ENCODE results near the gene PDGFD. TPM values are rescaled to one million over a fixed set of nuclear protein-coding genes. Genes with fewer than 3 reads are reported as not detected.

Gene PDGFD
- total RNA-seq, 1 donor = 8.3 TPM

GRCh38 chr11:103928040-103928801 is 235.7 kb downstream of the PDGFD start:
- no peak for DNase-seq (ENCODE audit: low read depth in 2 of 3, low spot score in 2 of 3)

- DNase-seq (ENCODE audit: low read depth in 2 of 3, low spot score in 2 of 3) = peak in 1 of 3 donors; percentile 38
Observed at GRCh38 chr11:103927535-103927934, 236.4 kb downstream of the PDGFD start.

DNA sequence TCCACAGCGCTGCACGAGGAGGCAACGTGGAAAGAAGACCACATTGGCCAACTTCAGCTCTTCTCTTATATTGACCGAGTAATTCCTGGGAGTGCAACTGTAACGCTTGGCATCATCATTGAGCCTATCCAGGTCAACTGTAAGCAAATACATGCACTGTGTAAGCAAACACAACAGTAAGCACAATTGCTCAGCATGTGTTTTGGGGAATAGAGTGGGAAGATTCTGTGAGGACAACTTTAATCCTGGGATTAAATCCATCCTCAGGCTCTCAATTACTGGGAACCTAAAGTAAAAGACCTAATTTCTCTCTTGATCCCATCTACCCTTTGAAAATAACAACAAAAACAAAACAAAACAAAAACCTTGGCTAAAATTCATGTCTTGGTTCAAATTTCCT is 237.0 kb downstream of the PDGFD start:
- DNase-seq (ENCODE audit: low read depth in 2 of 3, low spot score in 2 of 3) = no peak

- no peak for DNase-seq (ENCODE audit: low read depth in 2 of 3, low spot score in 2 of 3)
Observed at GRCh38 chr11:103924166-103925013, 239.6 kb downstream of the PDGFD start.

DNA sequence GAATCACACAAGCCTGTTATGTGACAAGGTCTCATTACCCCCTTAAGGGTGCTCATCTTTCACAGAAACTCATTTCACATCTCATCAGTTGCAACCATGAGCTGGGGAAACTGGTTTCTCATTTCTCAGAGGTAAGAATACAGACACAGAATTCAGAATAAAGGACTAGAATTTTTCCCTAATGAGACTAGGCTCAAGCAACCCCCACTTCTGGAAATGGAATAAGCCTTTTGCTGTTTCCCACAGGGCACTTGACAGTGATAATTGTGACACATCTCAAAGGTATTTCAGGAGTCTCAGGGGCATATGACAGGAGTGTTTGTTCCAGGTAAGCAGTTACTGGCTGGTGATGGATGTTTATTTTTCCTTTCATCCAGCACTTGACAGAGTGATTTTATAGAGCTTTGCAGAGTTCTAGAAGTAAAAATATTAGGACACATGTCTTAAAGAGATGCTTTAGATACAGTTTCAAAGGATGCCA is 240.5 kb downstream of the PDGFD start:
- no peak for DNase-seq (ENCODE audit: low read depth in 2 of 3, low spot score in 2 of 3)

- no peak for DNase-seq (ENCODE audit: low read depth in 2 of 3, low spot score in 2 of 3)
Observed at GRCh38 chr11:103920933-103921332, 243.0 kb downstream of the PDGFD start.

DNA sequence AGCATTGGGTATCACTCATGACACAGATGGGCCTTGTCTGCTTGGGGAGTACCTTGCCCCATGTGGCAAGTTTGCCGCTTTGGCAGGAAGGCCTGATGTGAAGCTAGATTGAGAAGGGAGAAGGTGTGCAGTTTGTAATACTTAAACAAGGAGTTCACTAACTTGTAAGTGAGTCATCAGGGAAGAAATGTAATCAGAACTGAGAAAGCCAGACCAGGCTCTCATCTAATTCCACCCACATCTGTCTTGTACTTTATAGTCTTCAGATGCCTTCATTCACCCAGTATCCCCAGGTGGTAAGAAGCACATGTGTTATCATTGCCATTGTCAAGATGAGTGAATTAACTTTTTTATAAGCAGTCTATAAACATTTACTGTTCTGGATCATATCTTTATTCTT is 243.5 kb downstream of the PDGFD start:
- no peak for DNase-seq (ENCODE audit: low read depth in 2 of 3, low spot score in 2 of 3)

DNA sequence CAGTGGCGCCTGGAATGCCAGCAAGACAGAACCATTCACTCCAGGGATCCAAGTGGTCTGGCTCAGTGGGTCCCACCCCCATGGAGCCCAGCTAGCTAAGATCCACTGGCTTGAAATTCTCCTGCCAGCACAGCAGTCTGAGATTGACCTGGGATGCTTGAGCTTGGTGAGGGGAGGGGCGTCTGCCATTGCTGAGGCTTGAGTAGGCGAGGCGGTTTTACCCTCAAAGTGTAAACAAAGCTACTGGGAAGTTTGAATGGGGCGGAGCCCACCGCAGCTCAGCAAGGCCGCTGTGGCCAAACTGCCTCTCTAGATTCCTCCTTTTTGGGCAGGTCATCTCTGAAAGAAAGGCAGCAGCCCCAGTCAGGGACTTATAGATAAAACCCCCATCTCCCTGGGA is 253.2 kb downstream of the PDGFD start:
- DNase-seq (ENCODE audit: low read depth in 2 of 3, low spot score in 2 of 3) = no peak

- DNase-seq (ENCODE audit: low read depth in 2 of 3, low spot score in 2 of 3) = peak in 2 of 3 donors; percentile 18 to 28
Observed at GRCh38 chr11:103907548-103908455, 256.1 kb downstream of the PDGFD start.

DNA sequence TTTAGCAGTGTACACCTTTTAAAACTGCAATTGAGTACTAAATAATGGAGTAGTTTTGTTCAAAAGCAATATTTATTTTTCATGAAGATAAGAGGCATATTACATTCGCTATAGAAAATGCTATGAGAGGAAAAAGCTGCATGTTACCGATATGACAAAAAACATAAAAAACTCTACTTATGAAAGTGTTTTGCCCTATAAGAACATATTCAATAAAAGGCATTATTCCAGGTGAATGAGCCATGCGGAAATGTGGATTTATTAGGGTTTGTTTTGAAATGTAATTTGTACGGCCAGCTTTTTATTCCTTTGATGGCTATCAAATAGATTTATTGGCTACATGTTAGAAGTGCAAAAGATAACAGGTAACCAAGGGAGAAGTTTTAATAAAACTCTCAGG is 256.8 kb downstream of the PDGFD start:
- no peak for DNase-seq (ENCODE audit: low read depth in 2 of 3, low spot score in 2 of 3)

DNA sequence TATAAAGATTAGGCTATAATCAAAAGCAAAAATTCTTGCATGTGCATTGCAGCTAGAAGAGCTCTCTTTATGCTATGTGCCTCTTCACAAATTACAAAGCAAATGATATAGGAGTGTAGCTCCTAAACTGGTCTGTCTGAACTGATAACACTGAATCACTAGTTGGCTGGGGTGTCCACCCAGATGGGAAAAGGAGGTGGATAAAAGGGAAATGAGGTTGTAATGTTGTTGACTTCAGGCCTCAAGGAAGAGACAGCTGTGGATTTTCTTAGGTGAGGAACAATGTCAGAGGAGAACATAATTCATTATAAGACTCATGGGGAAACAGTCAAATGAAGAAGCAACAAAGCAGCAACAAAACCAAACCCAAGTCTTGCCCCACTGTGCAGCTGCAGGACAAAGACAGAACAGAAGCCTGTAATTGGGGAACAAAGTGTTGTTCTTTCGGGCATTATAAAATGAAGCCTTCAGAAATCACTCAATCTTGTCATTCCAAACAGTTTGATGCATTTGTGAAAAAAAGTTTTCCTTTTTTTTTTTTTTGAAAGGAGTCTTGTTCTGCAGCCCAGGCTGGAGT is 257.6 kb downstream of the PDGFD start:
- no peak for DNase-seq (ENCODE audit: low read depth in 2 of 3, low spot score in 2 of 3)

GRCh38 chr11:103904324-103904667 is 259.7 kb downstream of the PDGFD start:
- no peak for DNase-seq (ENCODE audit: low read depth in 2 of 3, low spot score in 2 of 3)

- no peak for DNase-seq (ENCODE audit: low read depth in 2 of 3, low spot score in 2 of 3)
Observed at GRCh38 chr11:103903621-103904323, 260.2 kb downstream of the PDGFD start.

DNA sequence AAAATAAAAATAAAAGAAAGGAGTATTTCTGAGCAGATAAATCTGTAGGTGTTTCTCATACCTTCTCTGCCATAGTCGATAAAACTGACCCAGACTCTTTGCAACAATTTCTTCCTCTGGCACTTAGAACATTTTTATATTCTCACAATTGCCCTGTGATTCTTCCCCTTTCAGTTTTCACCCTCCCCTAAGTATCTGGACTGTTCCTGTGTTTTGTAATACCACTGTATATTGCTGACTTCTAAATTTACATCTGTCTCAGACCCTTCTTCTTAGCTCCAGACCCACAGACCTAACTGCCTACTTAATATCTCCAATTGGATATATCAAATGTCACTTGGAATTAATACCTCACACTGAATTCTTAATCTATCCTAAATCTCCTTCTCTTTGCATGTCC is 261.0 kb downstream of the PDGFD start:
- no peak for DNase-seq (ENCODE audit: low read depth in 2 of 3, low spot score in 2 of 3)

GRCh38 chr11:103901656-103902055 is 262.3 kb downstream of the PDGFD start:
- no peak for DNase-seq (ENCODE audit: low read depth in 2 of 3, low spot score in 2 of 3)

GRCh38 chr11:103898577-103899336 is 265.2 kb downstream of the PDGFD start:
- DNase-seq (ENCODE audit: low read depth in 2 of 3, low spot score in 2 of 3) = no peak

GRCh38 chr11:103898065-103898464 is 265.9 kb downstream of the PDGFD start:
- no peak for DNase-seq (ENCODE audit: low read depth in 2 of 3, low spot score in 2 of 3)

DNA sequence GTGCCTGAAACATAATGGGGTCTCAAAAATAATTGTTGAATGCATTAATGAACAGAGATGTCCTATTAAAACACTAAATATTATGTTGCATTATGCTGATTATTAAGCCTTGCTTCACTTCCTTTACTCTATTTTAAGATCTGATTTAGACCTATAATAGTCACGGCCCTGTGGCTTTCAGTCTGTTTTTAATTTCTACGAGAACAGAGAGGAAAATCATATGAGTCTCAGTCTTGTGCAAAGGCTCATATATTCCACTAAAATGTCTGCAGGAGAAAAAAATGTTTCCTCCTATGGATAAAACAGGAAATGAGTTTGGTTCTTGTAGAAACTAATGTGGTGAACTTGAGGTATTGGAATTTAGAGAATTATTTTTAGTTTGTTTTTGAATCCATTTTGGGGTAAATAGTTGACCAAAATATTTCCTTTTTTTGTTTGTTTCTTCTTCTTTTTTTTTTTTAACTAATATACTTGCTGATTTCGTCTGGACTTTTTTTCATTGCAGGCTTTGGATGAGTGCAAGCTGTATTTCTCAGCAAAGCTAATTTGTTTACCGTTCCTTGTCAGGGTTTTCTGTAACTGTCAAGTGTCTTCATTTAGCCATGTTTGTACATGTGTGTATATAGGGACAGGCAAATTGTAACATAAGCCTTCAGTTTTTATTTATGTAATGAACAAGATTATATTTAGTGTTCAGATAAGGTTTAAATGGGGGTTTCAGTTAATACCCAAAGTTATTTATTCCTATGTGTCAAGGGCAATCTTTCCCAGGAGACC is 266.6 kb downstream of the PDGFD start:
- DNase-seq (ENCODE audit: low read depth in 2 of 3, low spot score in 2 of 3) = no peak
